ENCODE data around the gene ECD.

Gene ECD

GRCh38 chr10:73096449-73097304 lies 71.1 kb downstream of the ECD start, which contains the start of gene P4HA1:
TSS of gene P4HA1 (minus strand) at chr10:73096866. CDS start at chr10:73074883, 21,983 bp downstream.
- peak; percentile 98 for DNase-seq (ENCODE audit: low read depth)

GRCh38 chr10:73096041-73096448 lies 71.8 kb downstream of the ECD start:
- peak; percentile 61 for DNase-seq (ENCODE audit: low read depth)

DNA sequence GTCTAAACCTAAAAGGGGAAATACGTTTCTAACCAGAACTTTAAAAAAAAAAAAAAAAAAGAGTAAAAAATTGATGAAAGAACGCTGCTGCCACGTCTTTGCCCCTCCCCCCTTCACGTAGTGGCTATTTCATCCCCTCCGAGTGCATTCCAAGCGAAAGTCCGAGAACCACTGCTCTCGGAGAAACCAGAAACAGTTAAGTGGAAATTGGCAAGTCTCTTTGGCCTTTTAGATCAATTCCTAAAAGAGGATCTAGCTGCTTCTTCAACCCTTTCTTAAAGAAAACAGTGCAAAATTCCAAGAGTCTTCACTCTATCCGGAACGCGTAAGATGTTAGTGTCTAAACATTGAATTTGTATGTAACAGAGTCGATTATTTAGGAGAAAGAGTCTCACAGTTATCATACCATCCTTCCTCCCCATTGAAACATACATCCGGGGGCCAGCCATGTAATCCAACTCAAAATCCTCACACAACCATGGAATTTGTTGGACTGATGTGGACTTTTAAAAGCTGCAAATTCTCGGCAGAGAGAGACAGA lies 72.3 kb downstream of the ECD start:
- peak; percentile 27 for DNase-seq (ENCODE audit: low read depth)

GRCh38 chr10:73094986-73095480 lies 72.8 kb downstream of the ECD start:
- DNase-seq (ENCODE audit: low read depth): no peak

GRCh38 chr10:73093922-73094850 lies 73.6 kb downstream of the ECD start:
- DNase-seq (ENCODE audit: low read depth): no peak

- no peak for DNase-seq (ENCODE audit: low read depth)
Observed at GRCh38 chr10:73092830-73093229, 75.0 kb downstream of the ECD start.

DNA sequence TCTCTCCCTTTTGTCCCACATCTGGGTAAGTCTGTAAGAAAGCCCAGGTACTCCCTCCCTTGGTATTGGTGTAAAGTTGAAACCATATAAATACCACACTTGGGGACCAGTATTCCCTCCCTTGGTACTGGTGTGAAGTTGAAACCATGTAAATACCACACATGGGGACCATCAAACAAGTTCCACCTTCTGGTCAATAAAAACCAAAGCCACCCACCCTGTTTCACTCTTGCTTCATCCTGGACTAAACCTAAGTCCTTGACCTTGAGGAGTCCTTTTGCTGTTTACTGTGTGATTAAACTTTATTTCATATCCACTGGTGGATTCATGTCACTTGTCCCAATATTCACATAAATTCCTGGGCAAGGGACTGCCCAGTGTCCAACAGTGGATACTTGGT lies 79.5 kb downstream of the ECD start:
- no peak for DNase-seq (ENCODE audit: low read depth)

DNA sequence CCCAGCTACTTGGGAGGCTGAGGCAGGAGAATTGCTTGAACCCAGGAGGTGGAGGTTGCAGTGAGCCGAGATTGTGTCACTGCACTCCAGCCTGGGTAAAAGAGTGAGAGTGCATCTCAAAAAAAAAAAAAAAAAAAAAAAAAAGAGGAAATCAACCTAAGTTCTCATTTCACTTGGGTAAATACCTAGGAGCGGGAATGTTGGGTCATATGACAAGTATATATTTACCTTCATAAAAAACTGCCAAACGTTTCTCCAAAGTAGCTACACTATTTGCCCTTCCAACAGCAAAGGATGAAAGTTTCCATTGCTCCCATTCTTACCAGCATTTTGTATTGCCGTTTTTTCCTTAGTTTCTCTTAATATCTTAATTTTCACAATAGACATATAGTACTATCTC lies 81.0 kb downstream of the ECD start:
- no peak for DNase-seq (ENCODE audit: low read depth)

GRCh38 chr10:73084209-73084608 lies 83.6 kb downstream of the ECD start:
- no peak for DNase-seq (ENCODE audit: low read depth)
